Measurements from ENCODE around the gene NOD2. TPM values are rescaled to one million over a fixed set of nuclear protein-coding genes. Genes with fewer than 3 reads are reported as not detected.

NOD2 gene
- total RNA-seq, 2 experiments from 2014 or later = 6.6 to 9.3 TPM

- intact Hi-C loops (cut with DNase I, micrococcal nuclease) = loop anchor here (1.0 to 5.0 kb wide), 3 partner anchors 12 to 489 kb away; no protein-coding TSS in a partner anchor
- peak overlapping the region; percentile 92 for H3K27ac Mint-ChIP-seq
- POLR2A ChIA-PET = interaction anchor here (0.6 to 1.7 kb wide), 6 partner anchors 21 to 492 kb away, joined by 3 to 5 read pairs (median 4); partner anchors contain the start of gene CYLD
Observed at GRCh38 chr16:50765861-50766260, 72.5 kb downstream of the NOD2 start.

GRCh38 chr16:50767197-50767596 lies 73.8 kb downstream of the NOD2 start:
- DNase-seq (no peak), ATAC-seq (no peak)
- no peak overlapping the region for H3K4me3 Mint-ChIP-seq
- intact Hi-C loops (cut with DNase I, micrococcal nuclease) = loop anchor here in 1 of 2 experiments (5.0 kb wide), 1 partner anchor 490 kb away; no protein-coding TSS in a partner anchor
- peaks cover 20% of the 10 kb centered on the region for H3K9me3 Mint-ChIP-seq (ENCODE audit: low read depth)
- H3K27ac Mint-ChIP-seq = peak overlapping the region; percentile 78
- H3K27me3 Mint-ChIP-seq = no peaks in the 10 kb centered on the region
- H3K36me3 Mint-ChIP-seq (ENCODE audit: low read depth) = peaks cover 73% of the 10 kb centered on the region
- H3K4me1 Mint-ChIP-seq = peaks cover 93% of the 10 kb centered on the region
- CTCF ChIA-PET = interaction anchor here (1.2 to 3.3 kb wide), 7 partner anchors 9 to 102 kb away, joined by 3 to 21 read pairs (median 6); no protein-coding TSS in a partner anchor
- POLR2A ChIA-PET = interaction anchor here (0.6 kb wide), 1 partner anchor 14 kb away, joined by 3 read pairs; no protein-coding TSS in a partner anchor

More at GRCh38 chr16:50765861-50766260, 72.5 kb downstream of the NOD2 start:
- ATAC-seq (peak; percentile 23), DNase-seq (no peak)
- CTCF ChIA-PET = interaction anchor here (0.6 to 3.3 kb wide), 20 partner anchors 11 to 614 kb away, joined by 3 to 21 read pairs (median 3); partner anchors contain the start of genes CYLD and SNX20
- peak overlapping the region; percentile 34 for H3K4me3 Mint-ChIP-seq
- H3K9me3 Mint-ChIP-seq (ENCODE audit: low read depth) = peaks cover 20% of the 10 kb centered on the region
- H3K27me3 Mint-ChIP-seq = no peaks in the 10 kb centered on the region
- peaks cover 68% of the 10 kb centered on the region for H3K36me3 Mint-ChIP-seq (ENCODE audit: low read depth)
- H3K4me1 Mint-ChIP-seq = peaks cover 94% of the 10 kb centered on the region

GRCh38 chr16:50771366-50771765 lies 78.0 kb downstream of the NOD2 start:
- intact Hi-C loops (cut with DNase I, micrococcal nuclease) = no loop called here
- Mint-ChIP-seq H3K27ac (no peak overlapping the region), H3K9me3 (ENCODE audit: low read depth) (peaks cover 12% of the 10 kb centered on the region), H3K36me3 (ENCODE audit: low read depth) (peaks cover 55% of the 10 kb centered on the region), H3K27me3 (no peaks in the 10 kb centered on the region), H3K4me1 (peaks cover 77% of the 10 kb centered on the region), H3K4me3 (no peak overlapping the region)
- ChIA-PET CTCF (interaction anchor here (1.3 kb wide), 1 partner anchor 9 kb away, joined by 3 read pairs; no protein-coding TSS in a partner anchor), POLR2A (interaction anchor here (0.7 kb wide), 1 partner anchor 468 kb away, joined by 3 read pairs; no protein-coding TSS in a partner anchor)
- DNase-seq (no peak), ATAC-seq (peak; percentile 44)

- Mint-ChIP-seq H3K36me3 (ENCODE audit: low read depth) (peaks cover 46% of the 10 kb centered on the region), H3K9me3 (ENCODE audit: low read depth) (peaks cover 3% of the 10 kb centered on the region), H3K27me3 (no peaks in the 10 kb centered on the region), H3K4me3 (no peak overlapping the region), H3K27ac (no peak overlapping the region), H3K4me1 (peaks cover 66% of the 10 kb centered on the region)
- ATAC-seq (no peak), DNase-seq (no peak)
- intact Hi-C loops (cut with DNase I, micrococcal nuclease) = no loop called here
- ChIA-PET CTCF (interaction anchor here (2.5 kb wide), 1 partner anchor 32 kb away, joined by 14 read pairs; no protein-coding TSS in a partner anchor), POLR2A (no interaction called here)
Observed at GRCh38 chr16:50774405-50774804, 81.0 kb downstream of the NOD2 start.

- Mint-ChIP-seq H3K36me3 (ENCODE audit: low read depth) (peaks cover 48% of the 10 kb centered on the region), H3K4me1 (peaks cover 66% of the 10 kb centered on the region)
- CTCF ChIA-PET = interaction anchor here (2.5 kb wide), 1 partner anchor 31 kb away, joined by 14 read pairs; no protein-coding TSS in a partner anchor
Observed at GRCh38 chr16:50774960-50775359, 81.6 kb downstream of the NOD2 start.

GRCh38 chr16:50776037-50776436 lies 82.6 kb downstream of the NOD2 start:
- Mint-ChIP-seq H3K9me3 (ENCODE audit: low read depth) (no peaks in the 10 kb centered on the region), H3K27me3 (no peaks in the 10 kb centered on the region), H3K36me3 (ENCODE audit: low read depth) (peaks cover 47% of the 10 kb centered on the region), H3K4me3 (no peak overlapping the region), H3K27ac (no peak overlapping the region), H3K4me1 (peaks cover 66% of the 10 kb centered on the region)
- DNase-seq = no peak
- ChIA-PET POLR2A (no interaction called here), CTCF (interaction anchor here (0.6 to 3.4 kb wide), 9 partner anchors 8 to 111 kb away, joined by 3 to 24 read pairs (median 8); no protein-coding TSS in a partner anchor)
- ATAC-seq = no peak
- intact Hi-C loops (cut with DNase I, micrococcal nuclease) = no loop called here

More at GRCh38 chr16:50774960-50775359, 81.6 kb downstream of the NOD2 start:
- H3K27me3 Mint-ChIP-seq = no peaks in the 10 kb centered on the region
- H3K27ac Mint-ChIP-seq = no peak overlapping the region
- POLR2A ChIA-PET = no interaction called here
- intact Hi-C loops (cut with DNase I, micrococcal nuclease) = no loop called here
- ATAC-seq (no peak), DNase-seq (no peak)
- H3K9me3 Mint-ChIP-seq (ENCODE audit: low read depth) = no peaks in the 10 kb centered on the region
- no peak overlapping the region for H3K4me3 Mint-ChIP-seq

- H3K27me3 Mint-ChIP-seq = no peaks in the 10 kb centered on the region
- POLR2A ChIA-PET = interaction anchor here (0.7 kb wide), 1 partner anchor 43 kb away, joined by 3 read pairs; no protein-coding TSS in a partner anchor
- H3K4me3 Mint-ChIP-seq = no peak overlapping the region
- H3K27ac Mint-ChIP-seq = peak overlapping the region; percentile 82
- intact Hi-C loops (cut with DNase I, micrococcal nuclease) = loop anchor here (1.0 kb wide), 2 partner anchors 12 to 13 kb away; no protein-coding TSS in a partner anchor
- H3K9me3 Mint-ChIP-seq (ENCODE audit: low read depth) = no peaks in the 10 kb centered on the region
- CTCF ChIA-PET = interaction anchor here (0.8 to 3.4 kb wide), 6 partner anchors 9 to 112 kb away, joined by 3 to 13 read pairs (median 4); no protein-coding TSS in a partner anchor
- ATAC-seq (peak; percentile 77), DNase-seq (peak; percentile 28)
- H3K4me1 Mint-ChIP-seq = peaks cover 66% of the 10 kb centered on the region
- H3K36me3 Mint-ChIP-seq (ENCODE audit: low read depth) = peaks cover 44% of the 10 kb centered on the region
Observed at GRCh38 chr16:50778284-50779163, 85.1 kb downstream of the NOD2 start.

- POLR2A ChIA-PET = interaction anchor here (0.7 kb wide), 1 partner anchor 14 kb away, joined by 3 read pairs; no protein-coding TSS in a partner anchor
- Mint-ChIP-seq H3K36me3 (ENCODE audit: low read depth) (peaks cover 55% of the 10 kb centered on the region), H3K27me3 (no peaks in the 10 kb centered on the region), H3K9me3 (ENCODE audit: low read depth) (no peaks in the 10 kb centered on the region), H3K4me3 (no peak overlapping the region), H3K27ac (peak overlapping the region; percentile 77), H3K4me1 (peaks cover 55% of the 10 kb centered on the region)
- ATAC-seq (peak; percentile 64), DNase-seq (peak; percentile 49)
- intact Hi-C loops (cut with DNase I, micrococcal nuclease) = no loop called here
- CTCF ChIA-PET = interaction anchor here (0.6 to 2.2 kb wide), 11 partner anchors 9 to 115 kb away, joined by 3 to 10 read pairs (median 5); no protein-coding TSS in a partner anchor
Observed at GRCh38 chr16:50781043-50781442, 87.6 kb downstream of the NOD2 start.

- Mint-ChIP-seq H3K36me3 (ENCODE audit: low read depth) (peaks cover 59% of the 10 kb centered on the region), H3K4me3 (no peak overlapping the region), H3K27me3 (no peaks in the 10 kb centered on the region), H3K27ac (peak overlapping the region; percentile 77), H3K4me1 (peaks cover 54% of the 10 kb centered on the region), H3K9me3 (ENCODE audit: low read depth) (no peaks in the 10 kb centered on the region)
- ATAC-seq (no peak), DNase-seq (no peak)
- ChIA-PET POLR2A (no interaction called here), CTCF (interaction anchor here (0.6 to 2.2 kb wide), 10 partner anchors 9 to 116 kb away, joined by 3 to 10 read pairs (median 5); no protein-coding TSS in a partner anchor)
- intact Hi-C loops (cut with DNase I, micrococcal nuclease) = no loop called here
Observed at GRCh38 chr16:50781518-50781917, 88.1 kb downstream of the NOD2 start.
